ENCODE results near the gene APIP.

The APIP gene

DNA sequence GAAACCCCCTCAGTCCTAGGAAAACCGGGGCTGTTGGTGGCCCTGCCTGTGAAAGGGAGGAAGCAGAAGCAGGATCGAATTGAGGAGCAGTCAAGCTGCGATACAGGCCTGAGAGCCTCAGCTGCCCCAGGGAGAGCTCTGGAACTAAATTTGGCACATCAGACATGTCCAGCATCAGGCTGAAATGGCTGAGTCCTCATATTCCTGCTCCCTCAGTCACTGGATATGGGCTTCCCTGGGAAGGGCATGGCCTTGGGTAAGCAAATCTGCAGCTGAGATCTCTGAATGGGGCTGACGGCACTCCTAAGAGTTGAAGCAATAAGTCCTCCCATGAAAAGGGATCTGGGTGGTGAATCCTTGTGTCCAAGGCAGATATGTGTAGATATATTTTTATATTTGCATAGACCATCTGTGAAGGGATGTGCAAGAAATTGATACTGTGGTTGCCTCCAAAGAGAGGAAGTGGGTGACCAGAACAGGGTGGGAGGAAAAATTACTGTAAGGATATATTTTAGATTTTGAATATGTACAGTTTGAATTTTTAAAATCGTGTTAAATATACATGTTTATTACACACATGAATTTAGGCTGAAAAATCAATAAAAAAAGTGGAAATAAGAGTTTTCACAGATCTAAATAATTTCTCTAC lies 45.5 kb downstream of the APIP start:
- DNase-seq (ENCODE audit: insufficient read length, low spot score) (no peak), FAIRE-seq (no peak)
- no peak for TF ChIP-seq POLR2AphosphoS5 (IDR thresholded peaks at IDR 0.05; ENCODE audit: low read depth, low read length)
- no peak for TF ChIP-seq PAX5 (IDR thresholded peaks at IDR 0.05; ENCODE audit: insufficient read depth, low read length, severe bottlenecking)
- no peak for TF ChIP-seq TAF1 (IDR thresholded peaks at IDR 0.05; ENCODE audit: low read depth, low read length)
- TF ChIP-seq SPI1 (IDR thresholded peaks at IDR 0.05; ENCODE audit: low read depth, low read length), result peak; percentile 54; the same call in 1 of the 2 replicates
- TF ChIP-seq POU2F2 (IDR thresholded peaks at IDR 0.05; ENCODE audit: low read depth, low read length), result no peak
- TF ChIP-seq POLR2A (IDR thresholded peaks at IDR 0.05; ENCODE audit: low read depth, low read length), result no peak

DNA sequence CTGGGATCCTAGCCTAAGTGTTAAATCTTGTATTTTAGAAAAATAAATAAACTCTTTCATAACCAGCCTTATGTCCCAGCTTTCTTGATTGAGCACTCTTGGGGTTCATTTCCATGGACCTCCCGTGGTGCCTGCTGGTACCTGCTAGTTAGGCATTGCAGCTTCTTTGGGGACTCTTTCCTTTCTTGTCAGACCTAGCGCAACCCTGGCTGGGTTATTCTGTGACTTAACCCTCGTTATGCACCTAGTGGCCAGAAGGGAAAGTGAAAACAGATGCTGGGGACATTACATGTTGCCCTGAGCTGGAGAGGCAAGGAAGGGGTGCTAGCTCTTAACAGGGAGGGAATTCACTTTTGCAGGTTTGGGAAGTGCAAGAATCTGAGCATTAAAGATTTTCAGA lies 46.8 kb downstream of the APIP start:
- DNase-seq (ENCODE audit: insufficient read length, low spot score) (no peak), FAIRE-seq (no peak)
- TF ChIP-seq SPI1 (IDR thresholded peaks at IDR 0.05; ENCODE audit: low read depth, low read length), result no peak

DNA sequence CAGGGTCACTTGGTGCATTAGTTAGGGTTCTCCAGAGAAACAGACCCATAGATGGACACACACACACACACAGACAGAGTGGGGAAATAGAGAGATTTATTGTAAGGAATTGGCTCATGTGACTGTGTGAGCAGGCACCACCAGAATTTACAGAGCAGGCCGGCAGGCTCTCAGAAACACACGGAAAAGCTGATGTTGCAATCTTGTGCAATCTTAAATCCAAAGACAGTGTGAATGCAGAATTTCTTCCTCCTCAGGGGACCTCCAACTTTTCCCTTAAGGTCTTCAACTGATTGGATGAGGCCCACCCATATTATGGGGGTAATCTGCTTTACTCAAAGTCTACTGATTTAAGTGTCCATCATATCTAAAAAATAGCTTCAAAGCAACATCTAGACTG lies 49.8 kb downstream of the APIP start:
- no peak for FAIRE-seq
- TF ChIP-seq SPI1 (IDR thresholded peaks at IDR 0.05; ENCODE audit: low read depth, low read length), result no peak
- no peak for TF ChIP-seq POLR2A (IDR thresholded peaks at IDR 0.05; ENCODE audit: low read depth, low read length)
- TF ChIP-seq PAX5 (IDR thresholded peaks at IDR 0.05; ENCODE audit: insufficient read depth, low read length, severe bottlenecking), result no peak
- no peak for TF ChIP-seq POLR2AphosphoS5 (IDR thresholded peaks at IDR 0.05; ENCODE audit: low read depth, low read length)
- no peak for TF ChIP-seq TAF1 (IDR thresholded peaks at IDR 0.05; ENCODE audit: low read depth, low read length)
- TF ChIP-seq POU2F2 (IDR thresholded peaks at IDR 0.05; ENCODE audit: low read depth, low read length), result no peak
- DNase-seq (ENCODE audit: insufficient read length, low spot score), result no peak

DNA sequence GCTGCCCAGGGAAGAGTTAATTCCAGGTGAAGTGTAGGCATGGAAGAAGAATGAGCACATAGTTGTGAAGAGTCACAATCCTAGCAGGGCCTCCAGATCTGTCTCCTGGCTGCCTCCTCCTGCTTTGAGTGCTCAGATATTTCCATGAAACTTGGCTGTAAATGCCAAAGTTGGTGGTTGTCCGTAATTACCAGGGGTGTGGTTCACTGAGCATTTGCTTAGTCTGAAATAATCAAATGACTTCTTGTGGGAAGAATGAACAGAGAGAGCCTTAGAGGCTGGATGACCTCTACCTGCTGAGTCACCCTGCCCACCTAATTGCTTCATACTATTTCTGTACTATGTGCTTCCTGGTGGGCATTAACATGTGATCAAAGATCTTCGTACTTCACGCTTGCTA lies 50.9 kb downstream of the APIP start:
- no peak for TF ChIP-seq SPI1 (IDR thresholded peaks at IDR 0.05; ENCODE audit: low read depth, low read length)
- no peak for TF ChIP-seq POLR2A (IDR thresholded peaks at IDR 0.05; ENCODE audit: low read depth, low read length)
- no peak for TF ChIP-seq TAF1 (IDR thresholded peaks at IDR 0.05; ENCODE audit: low read depth, low read length)
- no peak for TF ChIP-seq POLR2AphosphoS5 (IDR thresholded peaks at IDR 0.05; ENCODE audit: low read depth, low read length)
- FAIRE-seq, result no peak

DNA sequence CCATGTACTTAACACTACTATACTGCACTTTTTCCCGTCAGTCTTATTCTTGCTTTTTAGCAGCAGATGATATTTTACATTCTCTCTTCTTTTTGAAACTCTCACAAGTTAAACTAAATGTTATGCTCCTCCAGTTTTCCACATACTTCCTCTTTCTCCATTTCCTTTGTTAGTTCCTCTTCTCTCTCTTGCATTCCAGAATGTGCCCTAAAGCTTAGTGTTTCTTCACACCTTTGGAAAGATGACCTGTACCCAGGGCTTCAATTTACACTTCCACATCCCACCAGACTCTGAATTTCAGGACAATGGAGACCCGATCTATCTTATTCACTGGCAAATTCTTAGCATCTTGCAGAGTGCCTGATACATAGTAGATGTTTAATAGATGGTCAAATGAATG lies 51.8 kb downstream of the APIP start:
- no peak for DNase-seq (ENCODE audit: insufficient read length, low spot score)
- TF ChIP-seq PAX5 (IDR thresholded peaks at IDR 0.05; ENCODE audit: insufficient read depth, low read length, severe bottlenecking) (no peak), POU2F2 (IDR thresholded peaks at IDR 0.05; ENCODE audit: low read depth, low read length) (no peak), POLR2A (IDR thresholded peaks at IDR 0.05; ENCODE audit: low read depth, low read length) (no peak), SPI1 (IDR thresholded peaks at IDR 0.05; ENCODE audit: low read depth, low read length) (no peak)
- no peak for FAIRE-seq

More for the DNA sequence above, 50.9 kb downstream of the APIP start:
- DNase-seq (ENCODE audit: insufficient read length, low spot score), result no peak

DNA sequence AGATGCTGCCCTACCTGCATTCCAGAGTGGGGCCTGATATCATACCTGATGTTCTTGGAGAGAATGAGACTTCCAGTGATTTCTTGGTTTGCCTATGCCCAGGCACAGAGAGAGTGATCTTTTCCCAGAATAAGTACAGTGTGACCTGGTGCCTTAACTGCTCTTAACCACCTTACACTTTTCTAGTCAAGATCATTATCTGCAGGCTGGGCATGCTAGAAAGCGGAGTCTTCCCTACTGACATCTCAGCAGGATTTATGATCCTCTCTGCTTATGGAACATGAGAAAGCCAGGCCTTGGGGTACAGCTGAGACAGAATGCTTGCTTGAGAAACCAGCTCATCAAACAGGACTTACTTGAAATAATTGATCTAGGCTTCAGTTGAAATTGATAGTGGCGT lies 53.1 kb downstream of the APIP start:
- DNase-seq (ENCODE audit: insufficient read length, low spot score) (no peak), FAIRE-seq (no peak)
- TF ChIP-seq POLR2A (IDR thresholded peaks at IDR 0.05; ENCODE audit: low read depth, low read length), result no peak
- no peak for TF ChIP-seq TAF1 (IDR thresholded peaks at IDR 0.05; ENCODE audit: low read depth, low read length)
- TF ChIP-seq PAX5 (IDR thresholded peaks at IDR 0.05; ENCODE audit: insufficient read depth, low read length, severe bottlenecking), result no peak

DNA sequence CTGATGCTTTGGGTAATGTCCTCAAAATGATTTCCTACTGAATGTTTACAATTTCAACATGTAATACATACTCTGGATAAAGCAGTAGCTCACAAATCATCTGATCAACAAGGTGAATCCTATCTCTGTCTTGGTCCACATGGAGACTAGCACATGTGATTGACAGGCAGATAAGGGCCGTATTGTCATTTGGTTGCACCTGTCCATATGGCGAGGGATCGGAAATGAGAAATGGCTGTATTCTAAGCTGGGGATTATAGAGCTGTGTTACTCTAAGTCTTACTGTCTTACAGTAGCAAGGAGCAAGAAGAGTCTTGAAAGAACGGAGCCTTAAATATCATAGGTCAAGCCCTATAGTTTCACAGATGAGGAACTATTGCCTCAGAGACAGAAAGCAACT lies 55.7 kb downstream of the APIP start:
- DNase-seq (ENCODE audit: insufficient read length, low spot score) (no peak), FAIRE-seq (no peak)
- no peak for TF ChIP-seq TAF1 (IDR thresholded peaks at IDR 0.05; ENCODE audit: low read depth, low read length)

DNA sequence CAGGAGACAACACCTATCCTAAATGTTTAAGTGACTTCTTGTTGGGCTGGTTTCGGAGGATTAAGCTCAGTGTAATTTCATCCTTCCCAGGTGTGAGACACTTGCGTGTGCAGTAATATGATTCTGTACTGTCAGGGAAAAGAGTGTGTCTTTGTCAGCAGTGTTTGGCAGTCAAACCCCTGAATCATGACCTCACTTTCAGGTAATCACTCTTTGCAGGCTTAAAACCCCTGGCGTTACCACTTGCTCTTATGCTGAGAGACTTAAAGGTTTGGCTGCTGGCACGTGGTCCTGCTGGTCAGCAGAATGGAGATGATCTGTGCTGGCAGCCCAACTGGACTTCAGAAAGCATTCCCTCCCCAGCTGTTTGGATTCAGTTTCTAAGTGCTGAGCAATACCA lies 56.1 kb downstream of the APIP start:
- FAIRE-seq (no peak), DNase-seq (ENCODE audit: insufficient read length, low spot score) (no peak)
- no peak for TF ChIP-seq POLR2AphosphoS5 (IDR thresholded peaks at IDR 0.05; ENCODE audit: low read depth, low read length)
- no peak for TF ChIP-seq POLR2A (IDR thresholded peaks at IDR 0.05; ENCODE audit: low read depth, low read length)
- no peak for TF ChIP-seq TAF1 (IDR thresholded peaks at IDR 0.05; ENCODE audit: low read depth, low read length)

DNA sequence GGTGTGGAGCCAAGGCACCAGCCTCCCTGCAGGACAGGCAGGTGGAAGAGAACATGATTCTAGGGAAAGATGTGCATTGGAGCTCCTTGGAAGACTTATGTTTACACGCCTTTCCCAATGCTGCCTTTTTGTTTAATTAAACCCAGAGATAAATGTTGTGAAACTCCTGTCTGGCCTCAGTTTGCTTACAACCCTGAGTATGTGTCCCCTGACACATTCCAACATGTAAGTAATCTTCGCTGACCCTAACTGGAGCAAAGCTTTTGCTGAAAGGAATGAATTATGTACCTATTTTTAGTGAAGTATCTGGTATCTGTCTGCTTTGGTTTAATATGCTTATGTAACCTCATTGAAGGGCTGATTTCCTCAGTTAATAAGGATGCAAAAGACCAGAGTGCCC lies 56.7 kb downstream of the APIP start:
- FAIRE-seq (no peak), DNase-seq (ENCODE audit: insufficient read length, low spot score) (no peak)
- TF ChIP-seq POLR2A (IDR thresholded peaks at IDR 0.05; ENCODE audit: low read depth, low read length), result no peak
- no peak for TF ChIP-seq SPI1 (IDR thresholded peaks at IDR 0.05; ENCODE audit: low read depth, low read length)
- no peak for TF ChIP-seq POU2F2 (IDR thresholded peaks at IDR 0.05; ENCODE audit: low read depth, low read length)
- no peak for TF ChIP-seq PAX5 (IDR thresholded peaks at IDR 0.05; ENCODE audit: insufficient read depth, low read length, severe bottlenecking)
- no peak for TF ChIP-seq POLR2AphosphoS5 (IDR thresholded peaks at IDR 0.05; ENCODE audit: low read depth, low read length)
- TF ChIP-seq TAF1 (IDR thresholded peaks at IDR 0.05; ENCODE audit: low read depth, low read length), result no peak

DNA sequence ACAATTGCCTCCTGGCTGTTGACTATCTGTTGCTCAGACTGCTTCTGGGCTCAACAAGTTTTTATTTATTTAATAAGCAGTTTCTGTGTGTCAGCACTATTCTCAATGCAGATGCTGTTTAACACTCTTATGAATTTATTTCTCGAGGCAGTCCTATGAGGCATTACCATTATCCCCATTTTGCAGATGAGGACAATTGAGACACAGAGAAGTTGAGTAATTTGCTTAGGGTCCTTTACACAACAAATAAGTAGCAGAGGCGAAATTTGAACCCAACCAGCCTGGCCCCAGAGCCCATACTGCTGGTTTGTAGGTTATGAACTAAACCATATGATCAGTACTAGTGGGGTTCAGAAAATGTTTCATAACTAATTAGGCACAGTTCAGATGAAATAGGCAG lies 58.7 kb downstream of the APIP start:
- no peak for DNase-seq (ENCODE audit: insufficient read length, low spot score)
- TF ChIP-seq PAX5 (IDR thresholded peaks at IDR 0.05; ENCODE audit: insufficient read depth, low read length, severe bottlenecking) (no peak), SPI1 (IDR thresholded peaks at IDR 0.05; ENCODE audit: low read depth, low read length) (no peak), TAF1 (IDR thresholded peaks at IDR 0.05; ENCODE audit: low read depth, low read length) (no peak), POLR2A (IDR thresholded peaks at IDR 0.05; ENCODE audit: low read depth, low read length) (no peak), POLR2AphosphoS5 (IDR thresholded peaks at IDR 0.05; ENCODE audit: low read depth, low read length) (no peak), POU2F2 (IDR thresholded peaks at IDR 0.05; ENCODE audit: low read depth, low read length) (no peak)
- FAIRE-seq, result no peak

DNA sequence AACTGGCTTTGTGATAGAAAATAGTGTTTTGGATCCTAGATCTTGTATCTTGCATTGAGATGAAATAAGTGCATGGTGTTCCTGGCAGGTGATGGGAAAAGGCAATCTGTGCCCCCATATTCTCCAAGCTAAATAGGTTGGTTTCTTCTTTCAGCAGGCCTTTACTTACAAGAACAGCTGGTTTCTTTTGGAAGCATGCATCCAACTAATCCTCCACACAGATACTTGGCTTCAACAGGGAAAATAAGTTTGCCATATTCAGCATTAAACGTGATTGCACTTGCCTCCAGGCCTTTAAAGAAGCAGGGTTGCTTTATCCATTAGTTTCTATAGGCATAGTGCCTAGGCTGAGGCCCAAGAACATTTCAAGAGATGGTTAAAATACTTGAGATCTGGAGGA lies 59.9 kb downstream of the APIP start:
- DNase-seq (ENCODE audit: insufficient read length, low spot score), result no peak
- no peak for FAIRE-seq
- TF ChIP-seq SPI1 (IDR thresholded peaks at IDR 0.05; ENCODE audit: low read depth, low read length) (no peak), POLR2AphosphoS5 (IDR thresholded peaks at IDR 0.05; ENCODE audit: low read depth, low read length) (no peak), TAF1 (IDR thresholded peaks at IDR 0.05; ENCODE audit: low read depth, low read length) (no peak), POU2F2 (IDR thresholded peaks at IDR 0.05; ENCODE audit: low read depth, low read length) (no peak), POLR2A (IDR thresholded peaks at IDR 0.05; ENCODE audit: low read depth, low read length) (no peak), PAX5 (IDR thresholded peaks at IDR 0.05; ENCODE audit: insufficient read depth, low read length, severe bottlenecking) (no peak)

Measured in GM12891 (cell line).